Neural cell (in vitro differentiated cells): ENCODE results near the gene PRICKLE2. TPM values are rescaled to one million over a fixed set of nuclear protein-coding genes. Genes with fewer than 3 reads are reported as not detected.
A peak's percentile ranks its signal among the peaks of the same experiment; 100 is the strongest.

ENCODE experiments used
- H2AFZ ChIP-seq: fragments of 200-600, 300-800 bp; sonication (generic), shearing (Covaris generic); 2 replicates; pipeline ENCODE4 v1.6.0; 2014; ENCODE audit warnings: low read depth, mild to moderate bottlenecking, antibody characterized with exemption, low read length, moderate library complexity
- H3F3A ChIP-seq: fragments of 200-600 bp; shearing (Covaris generic); 2 replicates; pipeline ENCODE4 v1.6.1; 2016; ENCODE audit warnings: mild to moderate bottlenecking, moderate library complexity, mixed read lengths, antibody characterized with exemption, low read length; ENCODE audit not compliant: insufficient read depth, poor library complexity, severe bottlenecking
- H3K27ac ChIP-seq: fragments of 200-600, 300-800 bp; sonication (generic), shearing (Covaris generic); 2 replicates; pipeline ENCODE4 v1.5.1; 2014; ENCODE audit warnings: mild to moderate bottlenecking, low read length, moderate library complexity
- H3K27me3 ChIP-seq: fragments of 300-800, 200-600 bp; sonication (generic), shearing (Covaris generic); 2 replicates; pipeline ENCODE4 v1.6.0; 2014; ENCODE audit warnings: mild to moderate bottlenecking, low read depth, low read length, moderate library complexity; ENCODE audit not compliant: insufficient read depth
- H3K36me3 ChIP-seq: fragments of 300-800, 200-600 bp; sonication (generic), shearing (Covaris generic); 2 replicates; pipeline ENCODE4 v1.5.1; 2014; ENCODE audit warnings: mild to moderate bottlenecking, antibody characterized with exemption, low read length, moderate library complexity; ENCODE audit not compliant: insufficient read depth
- H3K4me2 ChIP-seq: fragments of 300-800, 200-600 bp; sonication (generic), shearing (Covaris generic); 2 replicates; pipeline ENCODE4 v1.6.0; 2014; ENCODE audit warnings: mild to moderate bottlenecking, low read length
- H3K4me3 ChIP-seq: fragments of 300-800, 200-600 bp; sonication (generic), shearing (Covaris generic); 2 replicates; pipeline ENCODE4 v1.5.1; 2014; ENCODE audit warnings: mild to moderate bottlenecking, low read length, moderate library complexity
- H3K79me2 ChIP-seq: fragments of 200-600 bp; shearing (Covaris generic); replicated peaks from 2 replicates; pipeline ENCODE4 v1.6.0; 2014; ENCODE audit warnings: mild to moderate bottlenecking, low read length, moderate library complexity; ENCODE audit not compliant: insufficient read depth
- H3K9ac ChIP-seq: fragments of 300-800, 200-600 bp; sonication (generic), shearing (Covaris generic); 2 replicates; pipeline ENCODE4 v1.6.1; 2016; ENCODE audit warnings: mild to moderate bottlenecking, low read length, mixed read lengths
- H3K9me2 ChIP-seq: fragments of 200-600 bp; shearing (Covaris generic); 2 replicates; pipeline ENCODE4 v1.6.1; 2016; ENCODE audit warnings: mild to moderate bottlenecking, low read length, mixed read lengths; ENCODE audit not compliant: insufficient read depth
- H3K9me3 ChIP-seq: fragments of 200-600, 300-800 bp; sonication (generic), shearing (Covaris generic); 2 replicates; pipeline ENCODE4 v1.6.1; 2016; ENCODE audit warnings: mild to moderate bottlenecking, mixed run types, low read length, moderate library complexity, mixed read lengths
- H4K20me1 ChIP-seq: fragments of 200-600 bp; shearing (Covaris generic); 2 replicates; pipeline ENCODE4 v1.6.1; 2016; ENCODE audit warnings: mild to moderate bottlenecking, mixed run types; ENCODE audit not compliant: insufficient read depth
- EP300 ChIP-seq: fragments of 450-650 bp; conservative IDR thresholded peaks from 2 replicates; pipeline ENCODE4 v1.6.1; 2014; ENCODE audit warnings: antibody characterized with exemption, mild to moderate bottlenecking, moderate library complexity; ENCODE audit not compliant: poor library complexity, severe bottlenecking
- EZH2 ChIP-seq: fragments of 200-600, 300-800 bp; shearing (Covaris generic), sonication (generic); IDR thresholded peaks from 2 replicates; pipeline ENCODE4 v1.6.1; 2014; ENCODE audit warnings: antibody characterized with exemption, low read length, borderline replicate concordance, mild to moderate bottlenecking; ENCODE audit not compliant: insufficient read depth, poor library complexity, severe bottlenecking
- MXI1 ChIP-seq: fragments of 450-650 bp; conservative IDR thresholded peaks from 2 replicates; pipeline ENCODE4 v1.6.1; 2014; ENCODE audit warnings: antibody characterized with exemption, mild to moderate bottlenecking; ENCODE audit not compliant: poor library complexity, severe bottlenecking
- POLR2AphosphoS5 ChIP-seq: IDR thresholded peaks from 2 replicates; pipeline ENCODE4 v1.6.1; 2012
- RAD21 ChIP-seq: fragments of 450-650 bp; conservative IDR thresholded peaks from 2 replicates; pipeline ENCODE4 v1.6.1; 2014; ENCODE audit warnings: antibody characterized with exemption, mild to moderate bottlenecking, moderate library complexity
- SMC3 ChIP-seq: fragments of 450-650 bp; conservative IDR thresholded peaks from 2 replicates; pipeline ENCODE4 v1.6.1; 2014; ENCODE audit warnings: antibody characterized with exemption, mild to moderate bottlenecking, moderate library complexity; ENCODE audit not compliant: poor library complexity
- TAF1 ChIP-seq: IDR thresholded peaks from 2 replicates; pipeline ENCODE4 v1.6.1; 2012; ENCODE audit warnings: low read depth
- polyA plus RNA-seq: library from polyadenylated mRNA; depleted of rRNA; stranded (reverse); fragments of >200 nt; gene quantifications from 2 replicates; pipeline ENCODE4 v1.2.3, GENCODE V29; 2014
- TF ChIP-seq, protein P1 (sequence below): IDR thresholded peaks from 2 replicates; pipeline ENCODE4 v1.6.1; 2012; ENCODE audit warnings: borderline replicate concordance
- TF ChIP-seq, protein P2 (sequence below): fragments of 450-650 bp; IDR thresholded peaks from 2 replicates; pipeline ENCODE4 v1.5.1; 2014; ENCODE audit warnings: antibody characterized with exemption, mild to moderate bottlenecking, moderate library complexity; ENCODE audit not compliant: poor library complexity, severe bottlenecking

Gene PRICKLE2
- polyA plus RNA-seq, 1 donor from 2014 or later = 8.7 TPM

DNA sequence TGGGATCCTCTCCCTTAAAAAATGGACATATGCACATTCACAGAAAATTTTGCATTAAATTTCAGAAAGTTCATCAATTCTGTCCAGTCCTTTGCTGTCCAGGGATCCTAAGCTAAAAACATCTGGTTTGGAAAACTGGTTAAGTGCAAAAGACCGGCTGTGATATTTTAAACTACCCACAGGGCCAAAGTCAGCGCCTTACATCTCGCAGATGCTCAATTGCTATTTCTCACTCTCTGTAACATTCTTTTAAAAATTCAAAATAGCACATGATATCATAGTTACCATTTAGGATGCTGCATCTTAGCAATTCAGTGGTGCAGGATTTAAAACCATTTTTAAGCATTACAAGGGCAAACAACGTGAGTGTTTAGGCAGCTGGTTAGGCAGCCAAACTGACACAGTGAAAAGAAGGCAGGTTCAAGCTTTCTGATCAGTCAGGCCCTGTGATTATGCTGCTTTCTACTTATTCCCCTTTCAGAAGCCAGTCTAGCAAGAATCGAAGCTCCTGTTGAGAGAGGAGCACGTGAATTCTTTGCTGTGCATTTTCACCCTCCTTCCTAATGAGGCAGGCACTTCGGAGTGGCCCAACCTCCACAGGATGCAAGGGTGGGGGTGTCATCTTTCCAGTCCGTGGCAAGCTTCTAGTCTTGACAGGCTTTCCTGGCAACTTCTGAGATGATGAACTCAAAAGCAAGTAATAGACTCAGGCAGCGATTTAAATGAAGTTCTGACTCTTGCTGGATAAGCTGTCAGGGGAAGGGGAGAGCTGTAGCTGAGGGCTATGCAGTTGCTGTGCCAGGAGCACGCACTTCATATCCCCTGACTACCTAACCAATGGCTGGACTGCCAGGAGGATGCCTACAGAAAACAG is 8.8 kb downstream of the PRICKLE2 start:
- no peaks in the 10 kb centered on the region for H3K79me2 ChIP-seq
- H3K27ac ChIP-seq = peak overlapping the region; percentile 81
- H4K20me1 ChIP-seq = no peaks in the 10 kb centered on the region

DNA sequence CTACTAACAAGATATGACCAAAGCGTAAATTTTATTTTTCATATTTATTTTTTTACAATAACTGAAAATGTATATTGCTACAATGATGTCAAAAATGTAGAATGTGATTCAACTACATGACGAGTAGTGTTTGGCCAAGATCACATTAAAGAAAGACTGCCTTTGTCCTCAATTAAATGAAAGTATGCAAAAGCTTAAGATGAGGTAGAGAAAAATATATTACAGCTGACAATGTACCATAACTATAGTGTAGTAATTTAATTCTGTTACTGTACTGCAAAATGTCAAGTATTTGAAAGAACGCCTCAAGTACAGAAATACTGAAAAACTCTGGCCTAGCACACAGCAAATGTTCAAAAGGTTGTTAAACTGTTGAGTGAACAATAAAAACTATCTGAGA is 9.7 kb downstream of the PRICKLE2 start:
- Histone ChIP-seq H3K27me3 (no peaks in the 10 kb centered on the region), H3K9me3 (no peaks in the 10 kb centered on the region), H3K4me3 (peak overlapping the region; percentile 50), H2AFZ (peak overlapping the region; percentile 10), H3K79me2 (no peaks in the 10 kb centered on the region), H3K4me2 (no peak overlapping the region), H3K27ac (peak overlapping the region; percentile 81), H3K9me2 (no peaks in the 10 kb centered on the region), H3F3A (peaks cover 9% of the 10 kb centered on the region), H4K20me1 (no peaks in the 10 kb centered on the region), H3K9ac (peak overlapping the region; percentile 51), H3K36me3 (no peaks in the 10 kb centered on the region)
- TF ChIP-seq, protein P1, sequence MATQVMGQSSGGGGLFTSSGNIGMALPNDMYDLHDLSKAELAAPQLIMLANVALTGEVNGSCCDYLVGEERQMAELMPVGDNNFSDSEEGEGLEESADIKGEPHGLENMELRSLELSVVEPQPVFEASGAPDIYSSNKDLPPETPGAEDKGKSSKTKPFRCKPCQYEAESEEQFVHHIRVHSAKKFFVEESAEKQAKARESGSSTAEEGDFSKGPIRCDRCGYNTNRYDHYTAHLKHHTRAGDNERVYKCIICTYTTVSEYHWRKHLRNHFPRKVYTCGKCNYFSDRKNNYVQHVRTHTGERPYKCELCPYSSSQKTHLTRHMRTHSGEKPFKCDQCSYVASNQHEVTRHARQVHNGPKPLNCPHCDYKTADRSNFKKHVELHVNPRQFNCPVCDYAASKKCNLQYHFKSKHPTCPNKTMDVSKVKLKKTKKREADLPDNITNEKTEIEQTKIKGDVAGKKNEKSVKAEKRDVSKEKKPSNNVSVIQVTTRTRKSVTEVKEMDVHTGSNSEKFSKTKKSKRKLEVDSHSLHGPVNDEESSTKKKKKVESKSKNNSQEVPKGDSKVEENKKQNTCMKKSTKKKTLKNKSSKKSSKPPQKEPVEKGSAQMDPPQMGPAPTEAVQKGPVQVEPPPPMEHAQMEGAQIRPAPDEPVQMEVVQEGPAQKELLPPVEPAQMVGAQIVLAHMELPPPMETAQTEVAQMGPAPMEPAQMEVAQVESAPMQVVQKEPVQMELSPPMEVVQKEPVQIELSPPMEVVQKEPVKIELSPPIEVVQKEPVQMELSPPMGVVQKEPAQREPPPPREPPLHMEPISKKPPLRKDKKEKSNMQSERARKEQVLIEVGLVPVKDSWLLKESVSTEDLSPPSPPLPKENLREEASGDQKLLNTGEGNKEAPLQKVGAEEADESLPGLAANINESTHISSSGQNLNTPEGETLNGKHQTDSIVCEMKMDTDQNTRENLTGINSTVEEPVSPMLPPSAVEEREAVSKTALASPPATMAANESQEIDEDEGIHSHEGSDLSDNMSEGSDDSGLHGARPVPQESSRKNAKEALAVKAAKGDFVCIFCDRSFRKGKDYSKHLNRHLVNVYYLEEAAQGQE = no peak
- TF ChIP-seq RAD21 (no peak), EP300 (no peak)
- TF ChIP-seq, protein P2, sequence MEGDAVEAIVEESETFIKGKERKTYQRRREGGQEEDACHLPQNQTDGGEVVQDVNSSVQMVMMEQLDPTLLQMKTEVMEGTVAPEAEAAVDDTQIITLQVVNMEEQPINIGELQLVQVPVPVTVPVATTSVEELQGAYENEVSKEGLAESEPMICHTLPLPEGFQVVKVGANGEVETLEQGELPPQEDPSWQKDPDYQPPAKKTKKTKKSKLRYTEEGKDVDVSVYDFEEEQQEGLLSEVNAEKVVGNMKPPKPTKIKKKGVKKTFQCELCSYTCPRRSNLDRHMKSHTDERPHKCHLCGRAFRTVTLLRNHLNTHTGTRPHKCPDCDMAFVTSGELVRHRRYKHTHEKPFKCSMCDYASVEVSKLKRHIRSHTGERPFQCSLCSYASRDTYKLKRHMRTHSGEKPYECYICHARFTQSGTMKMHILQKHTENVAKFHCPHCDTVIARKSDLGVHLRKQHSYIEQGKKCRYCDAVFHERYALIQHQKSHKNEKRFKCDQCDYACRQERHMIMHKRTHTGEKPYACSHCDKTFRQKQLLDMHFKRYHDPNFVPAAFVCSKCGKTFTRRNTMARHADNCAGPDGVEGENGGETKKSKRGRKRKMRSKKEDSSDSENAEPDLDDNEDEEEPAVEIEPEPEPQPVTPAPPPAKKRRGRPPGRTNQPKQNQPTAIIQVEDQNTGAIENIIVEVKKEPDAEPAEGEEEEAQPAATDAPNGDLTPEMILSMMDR = no peak

More for the DNA sequence above, 8.8 kb downstream of the PRICKLE2 start:
- peak overlapping the region; percentile 51 for H3K9ac ChIP-seq
- peak overlapping the region; percentile 38 for H3K4me2 ChIP-seq
- TF ChIP-seq, protein P1 = peak; percentile 69
- TF ChIP-seq, protein P2 = no peak
- peak; percentile 49 for TF ChIP-seq RAD21
- TF ChIP-seq EP300 = peak; percentile 90
- TF ChIP-seq SMC3 = no peak
- peak; percentile 56 for TF ChIP-seq POLR2AphosphoS5
- TF ChIP-seq EZH2 = no peak
- no peak for TF ChIP-seq TAF1
- TF ChIP-seq MXI1 = peak; percentile 57
- peak overlapping the region; percentile 50 for H3K4me3 ChIP-seq
- no peaks in the 10 kb centered on the region for H3K9me3 ChIP-seq
- H3K36me3 ChIP-seq = no peaks in the 10 kb centered on the region
- H3F3A ChIP-seq = peaks cover 9% of the 10 kb centered on the region
- no peaks in the 10 kb centered on the region for H3K27me3 ChIP-seq
- no peaks in the 10 kb centered on the region for H3K9me2 ChIP-seq
- no peak overlapping the region for H2AFZ ChIP-seq
